NCI-H2227 (cell line): Measurements from ENCODE around the gene CRADD.
"Not testable (repeated sequence)": the region's sequence is repeated elsewhere in the genome, so short reads cannot be mapped to it uniquely, and the experiment has no call there.

Experiments used
- DNase-seq: peaks from one replicate; lab custom pipeline; 2025; ENCODE audit not compliant: unreplicated experiment; lab: John Stamatoyannopoulos, UW

Gene CRADD

DNA sequence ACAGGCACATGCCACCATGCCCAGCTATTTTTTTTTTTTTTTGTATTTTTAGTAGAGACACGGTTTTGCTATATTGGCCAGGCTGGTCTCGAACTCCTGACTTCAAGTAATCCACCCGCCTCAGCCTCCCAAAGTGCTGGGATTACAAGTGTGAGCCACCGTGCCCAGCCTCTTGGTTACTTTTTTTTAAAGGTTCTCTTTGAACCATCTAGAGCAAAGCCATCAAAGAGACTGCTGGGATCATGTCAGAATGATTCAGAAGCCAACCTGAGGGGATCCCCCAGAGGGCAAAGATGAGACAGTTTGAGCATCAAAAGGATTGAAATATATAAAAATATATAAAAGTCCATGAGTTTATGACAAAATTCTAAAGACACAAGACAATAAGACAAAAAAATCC lies 103.7 kb downstream of the CRADD start:
- not testable (repeated sequence) for DNase-seq

GRCh38 chr12:93781961-93782360 lies 104.8 kb downstream of the CRADD start:
- DNase-seq, result not testable (repeated sequence)

DNA sequence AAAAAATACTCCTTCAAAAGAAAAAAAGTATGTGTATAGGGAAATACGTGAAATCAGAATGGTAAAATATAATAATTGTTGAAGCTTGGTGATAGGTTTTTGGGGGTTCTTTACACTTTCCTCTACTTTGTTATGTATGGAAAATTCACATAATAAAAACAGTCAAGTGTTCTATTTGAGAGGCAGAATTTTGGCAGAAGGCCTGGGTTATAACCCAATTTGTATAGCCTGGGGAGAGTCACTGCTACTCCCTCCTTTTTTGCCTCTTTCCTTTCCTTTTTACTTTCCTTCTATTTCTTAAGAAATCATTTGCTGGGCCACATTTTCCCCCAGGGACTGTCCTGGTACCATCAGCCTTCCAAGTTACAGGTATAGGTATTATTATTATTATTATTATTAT lies 105.7 kb downstream of the CRADD start:
- no peak for DNase-seq

- DNase-seq, result no peak
Measured at GRCh38 chr12:93783832-93784231, 106.7 kb downstream of the CRADD start.

DNA sequence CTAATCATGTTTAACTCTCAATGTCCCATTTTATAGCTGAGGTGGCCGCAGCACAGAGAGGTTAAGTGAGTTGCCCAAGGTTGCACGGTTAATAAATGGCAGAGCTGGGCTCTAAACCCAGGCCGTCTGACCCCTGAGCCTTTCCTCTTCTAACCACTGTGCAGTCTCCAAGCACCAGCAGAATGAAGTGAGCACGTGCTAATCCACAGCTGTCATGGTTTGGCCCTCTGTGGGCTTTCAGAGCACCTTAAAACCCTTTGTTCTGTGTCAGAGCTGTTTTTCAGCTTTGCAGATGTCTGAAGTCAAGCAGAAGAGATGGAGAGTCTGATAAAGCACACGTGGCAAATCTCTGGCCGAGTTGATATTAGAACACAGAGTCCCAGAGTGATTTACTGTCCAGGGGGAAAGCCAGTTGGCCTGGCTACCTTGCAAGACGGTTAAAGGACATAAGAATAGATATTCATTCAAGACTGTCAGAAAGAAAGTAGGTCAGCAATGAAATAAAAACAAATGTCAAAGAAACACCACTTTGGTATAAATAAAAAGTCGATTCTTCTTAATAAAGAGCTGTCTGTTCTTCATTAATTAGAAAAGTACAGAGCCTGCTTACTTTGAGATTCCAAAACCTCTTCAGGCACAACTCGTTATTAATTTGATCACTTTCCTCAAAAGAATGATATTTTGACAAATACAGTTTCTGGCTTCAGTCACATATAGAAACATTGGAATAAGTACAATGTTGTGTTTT lies 107.3 kb downstream of the CRADD start:
- DNase-seq, result no peak

DNA sequence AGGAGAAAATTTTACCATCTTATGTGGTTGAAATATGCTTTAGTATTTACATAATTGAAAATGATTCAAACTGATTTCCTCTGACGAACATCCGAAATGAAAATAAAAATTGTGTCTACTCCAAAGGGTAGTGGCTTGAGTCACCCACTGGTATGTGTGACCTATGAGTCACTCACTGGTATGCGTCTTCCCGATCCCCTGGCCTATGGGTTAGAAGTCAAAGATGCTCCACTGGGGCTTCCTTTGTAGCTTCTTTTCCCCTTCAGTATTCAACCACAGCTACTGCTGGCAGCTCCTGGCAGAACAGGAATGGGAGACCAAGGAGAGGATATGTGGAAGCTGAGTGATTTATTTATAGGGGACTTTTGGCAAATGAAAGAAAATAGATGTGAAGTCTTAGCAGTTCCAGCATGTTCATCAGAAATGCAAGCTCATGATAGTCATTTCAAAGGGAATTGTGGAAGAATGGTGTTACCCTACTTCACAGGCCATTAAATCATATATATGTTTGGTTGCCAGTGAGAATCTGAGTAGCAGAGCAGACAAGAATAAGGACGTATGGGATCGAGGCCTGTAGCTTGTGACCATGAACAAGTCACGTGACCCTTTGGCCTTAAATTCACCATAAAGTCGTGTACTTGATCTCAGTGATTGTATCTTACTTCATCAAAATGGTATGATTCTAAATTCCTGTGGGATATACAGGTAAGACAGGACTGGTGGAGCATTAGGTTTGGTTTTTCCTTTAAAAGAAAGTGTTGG lies 108.3 kb downstream of the CRADD start:
- no peak for DNase-seq

DNA sequence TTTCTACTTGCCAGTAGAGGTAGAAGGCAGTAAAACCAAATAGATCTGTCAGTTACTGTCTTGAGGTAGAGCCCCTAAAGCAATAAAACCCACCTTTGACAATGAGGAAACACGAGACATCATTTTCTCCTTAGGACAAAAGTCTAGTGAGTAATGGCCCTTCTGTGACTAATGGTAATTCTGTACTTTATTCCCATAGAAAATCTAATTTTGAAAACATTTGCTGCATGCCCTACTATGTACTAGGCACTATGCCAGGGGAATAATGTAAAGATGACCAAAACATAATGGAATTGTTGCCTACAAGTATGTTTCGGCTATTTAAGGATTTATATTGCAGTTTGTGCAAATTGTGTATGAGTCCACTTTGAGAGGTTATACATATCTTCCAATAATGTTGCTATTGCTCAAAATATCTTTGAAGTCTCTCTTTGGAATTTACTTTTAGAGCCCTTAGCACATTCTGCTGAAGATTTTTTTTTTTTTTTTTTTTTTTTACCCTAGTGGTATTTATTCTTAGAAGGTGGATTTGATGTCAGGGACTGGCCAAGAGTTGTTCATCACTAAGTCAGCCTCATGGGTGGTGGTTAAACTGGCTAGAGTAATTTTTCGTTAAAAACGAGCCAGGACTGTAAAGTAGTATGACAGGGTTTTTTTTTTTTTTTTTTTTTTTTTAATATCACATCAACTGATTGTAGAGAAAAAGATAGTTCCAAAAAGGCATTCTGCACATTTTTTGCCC lies 109.7 kb downstream of the CRADD start:
- DNase-seq, result no peak

GRCh38 chr12:93788853-93789252 lies 111.7 kb downstream of the CRADD start:
- DNase-seq, result no peak

GRCh38 chr12:93789767-93790166 lies 112.6 kb downstream of the CRADD start:
- DNase-seq, result no peak

GRCh38 chr12:93790472-93791152 lies 113.4 kb downstream of the CRADD start:
- DNase-seq, result no peak

DNA sequence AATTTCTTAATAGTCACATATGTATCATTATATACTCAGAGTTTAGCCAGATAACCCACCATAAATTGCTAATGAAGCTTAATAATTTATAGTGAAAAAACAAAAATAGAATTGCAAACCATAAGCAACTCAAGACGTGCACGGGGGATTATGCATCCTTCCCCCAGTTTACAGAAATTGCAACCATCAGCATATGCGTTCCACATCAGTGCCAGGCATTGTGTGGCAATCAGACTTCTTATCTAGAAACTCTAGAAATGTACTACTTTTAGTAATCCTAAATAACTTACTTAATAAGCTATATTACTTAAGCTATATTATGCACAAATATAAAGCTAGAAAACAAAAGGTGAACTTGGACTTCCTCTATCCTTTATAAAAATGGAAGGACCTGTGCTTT lies 115.8 kb downstream of the CRADD start:
- DNase-seq, result no peak

GRCh38 chr12:93793983-93794382 lies 116.8 kb downstream of the CRADD start:
- no peak for DNase-seq

GRCh38 chr12:93794738-93795137 lies 117.6 kb downstream of the CRADD start:
- DNase-seq, result no peak

DNA sequence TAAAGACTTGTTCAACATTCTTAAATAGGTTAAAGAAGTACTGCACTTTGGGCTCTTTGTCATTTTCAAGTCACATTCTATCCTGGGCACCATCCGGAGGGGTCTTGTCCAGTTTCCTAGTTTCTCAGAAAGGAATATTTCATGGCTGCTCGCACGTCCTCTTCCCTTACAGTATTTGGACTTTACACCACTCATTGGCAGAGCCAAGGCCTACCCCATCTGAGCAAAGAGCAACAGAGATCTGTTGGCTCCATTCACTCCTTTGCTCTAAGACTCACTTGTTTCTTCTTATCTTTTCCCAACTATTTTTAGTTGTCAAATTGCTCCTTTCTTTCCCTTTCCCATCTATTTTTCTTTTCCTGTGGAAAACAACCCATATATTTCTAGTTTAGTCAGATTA lies 118.2 kb downstream of the CRADD start:
- no peak for DNase-seq

DNA sequence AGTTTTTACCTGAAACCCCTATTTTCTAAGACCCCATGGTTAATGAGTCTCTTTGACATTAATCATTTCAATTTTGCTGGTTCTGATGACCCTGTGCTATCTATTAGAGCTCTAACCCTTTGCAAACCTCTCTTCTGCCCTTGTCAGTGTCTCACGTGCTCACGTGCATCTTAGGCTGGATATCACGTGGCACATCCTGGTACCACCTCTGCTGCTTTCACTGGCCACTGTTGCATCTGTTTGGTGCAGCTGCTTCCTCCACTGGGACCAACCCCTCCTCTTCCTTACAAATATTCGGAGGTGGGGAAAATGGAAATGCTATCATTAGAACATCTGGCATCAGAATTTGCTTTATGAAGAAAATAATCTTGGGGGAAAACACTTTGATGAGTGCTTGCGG lies 119.6 kb downstream of the CRADD start:
- no peak for DNase-seq

- DNase-seq, result no peak
Measured at GRCh38 chr12:93798279-93799151, 121.3 kb downstream of the CRADD start.

GRCh38 chr12:93801666-93802065 lies 124.5 kb downstream of the CRADD start:
- DNase-seq, result not testable (repeated sequence)

DNA sequence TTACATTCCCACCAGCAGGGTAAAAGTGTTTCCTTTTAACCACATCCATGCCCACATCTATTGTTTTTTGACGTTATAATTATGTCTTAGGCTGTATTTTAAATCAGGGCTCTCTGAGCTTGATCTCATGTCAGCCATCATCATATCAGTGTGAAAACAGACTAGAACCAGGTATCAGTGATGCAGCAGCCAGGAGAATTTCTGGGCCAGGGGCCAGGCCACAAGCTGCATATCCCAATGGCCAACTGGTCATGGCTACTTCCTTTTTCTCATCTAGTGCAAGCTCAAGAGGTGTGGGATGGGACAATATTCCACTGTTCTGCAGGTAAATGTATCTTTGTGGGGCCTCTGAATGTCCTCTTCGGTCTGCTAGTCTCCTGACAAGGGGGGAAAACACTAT lies 125.1 kb downstream of the CRADD start:
- DNase-seq, result no peak

DNA sequence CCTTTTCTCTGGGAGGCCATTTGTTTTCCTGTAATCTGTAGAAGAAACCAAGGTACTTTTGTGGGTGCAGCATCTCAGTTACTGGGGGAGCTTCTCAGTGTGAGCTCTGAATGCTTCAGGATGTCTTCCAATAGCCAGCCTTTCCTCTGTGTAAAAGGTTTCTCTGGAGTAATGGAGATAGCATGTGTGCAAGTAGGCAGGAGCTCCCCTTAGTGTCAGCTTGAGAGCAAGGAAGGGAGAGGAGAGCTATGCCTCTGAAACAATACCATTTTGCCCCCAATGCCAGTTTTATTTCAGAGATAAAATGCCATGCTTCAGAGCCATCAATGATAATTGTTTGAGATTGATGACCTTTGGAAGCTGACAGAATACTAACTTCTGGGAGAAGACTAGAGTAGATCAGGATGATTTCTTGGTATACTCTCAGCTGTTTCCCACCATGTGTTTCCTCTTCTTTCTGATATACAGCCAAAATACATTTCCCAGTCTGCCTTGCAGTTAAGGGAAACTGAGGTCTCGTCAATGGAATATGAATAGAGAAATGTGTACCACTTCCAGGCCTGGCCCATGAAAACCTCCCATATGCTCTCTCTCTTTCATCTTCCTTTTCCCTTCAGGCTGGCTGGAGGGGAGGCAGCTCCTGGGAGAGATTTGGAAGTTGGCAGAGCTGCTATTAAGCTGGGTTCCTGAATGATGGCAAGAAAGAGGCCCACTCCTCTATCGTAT lies 125.7 kb downstream of the CRADD start:
- peak; percentile 20 for DNase-seq

DNA sequence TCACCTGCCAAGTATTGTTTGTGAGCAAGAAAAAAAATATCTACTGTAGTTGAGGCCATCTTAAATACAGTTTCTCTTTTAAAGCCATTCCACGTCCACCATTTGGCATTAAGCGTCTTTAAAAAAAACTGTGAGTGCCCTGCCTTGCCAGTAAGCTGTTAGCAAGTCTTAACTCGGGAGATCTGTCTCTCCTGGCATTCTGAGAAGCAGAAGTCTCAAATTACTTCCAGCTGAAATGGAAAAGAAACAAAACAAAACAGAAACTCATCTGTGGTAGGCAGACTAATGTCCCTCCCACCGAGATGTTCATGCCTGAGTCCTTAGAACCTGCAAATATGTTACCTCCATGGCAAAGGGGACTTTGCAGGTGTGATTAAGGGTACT lies 126.2 kb downstream of the CRADD start:
- DNase-seq, result no peak
